ENCODE results near the gene SRP68.

Gene SRP68

GRCh38 chr17:76091526-76092286 is 19.4 kb upstream of the SRP68 start:
- DNase-seq (ENCODE audit: low read depth in 1 of 2, low spot score in 1 of 2) = no peak
- TF ChIP-seq SPI1 (IDR thresholded peaks at IDR 0.05; ENCODE audit: borderline replicate concordance, low read depth) (no peak), REST (IDR thresholded peaks at IDR 0.05; ENCODE audit: insufficient replicate concordance, low read depth) (no peak)
- H3K27ac ChIP-seq (replicated peaks) = no peak overlapping the region
- no peak overlapping the region for H3K4me3 ChIP-seq (replicated peaks; ENCODE audit: insufficient read depth, low read length)
- no peaks in the 10 kb centered on the region for H3K27me3 ChIP-seq (ENCODE audit: insufficient read depth, poor library complexity, severe bottlenecking)

- H3K4me3 ChIP-seq (replicated peaks; ENCODE audit: insufficient read depth, low read length) = no peak overlapping the region
- H3K27me3 ChIP-seq (ENCODE audit: insufficient read depth, poor library complexity, severe bottlenecking) = no peaks in the 10 kb centered on the region
- TF ChIP-seq GABPA (IDR thresholded peaks at IDR 0.05; ENCODE audit: low read depth) = no peak
- TF ChIP-seq SPI1 (IDR thresholded peaks at IDR 0.05; ENCODE audit: borderline replicate concordance, low read depth) = no peak
- H3K27ac ChIP-seq (replicated peaks) = no peak overlapping the region
- DNase-seq (ENCODE audit: low read depth in 1 of 2, low spot score in 1 of 2) = no peak
Measured at GRCh38 chr17:76090517-76091129, 18.3 kb upstream of the SRP68 start.

- TF ChIP-seq CTCF (IDR thresholded peaks at IDR 0.05; ENCODE audit: insufficient read depth, low read length) (no peak), SPI1 (IDR thresholded peaks at IDR 0.05; ENCODE audit: borderline replicate concordance, low read depth) (no peak), POLR2AphosphoS5 (IDR thresholded peaks at IDR 0.05; ENCODE audit: low read depth) (no peak), GABPA (IDR thresholded peaks at IDR 0.05; ENCODE audit: low read depth) (no peak), REST (IDR thresholded peaks at IDR 0.05; ENCODE audit: insufficient replicate concordance, low read depth) (no peak)
- Histone ChIP-seq H3K27me3 (ENCODE audit: insufficient read depth, poor library complexity, severe bottlenecking) (no peaks in the 10 kb centered on the region), H3K27ac (replicated peaks) (no peak overlapping the region), H3K4me3 (replicated peaks; ENCODE audit: insufficient read depth, low read length) (no peak overlapping the region)
- no peak for DNase-seq (ENCODE audit: low read depth in 1 of 2, low spot score in 1 of 2)
Measured at GRCh38 chr17:76089680-76090516, 17.6 kb upstream of the SRP68 start.

- no peak overlapping the region for H3K4me3 ChIP-seq (replicated peaks; ENCODE audit: insufficient read depth, low read length)
- TF ChIP-seq CTCF (IDR thresholded peaks at IDR 0.05; ENCODE audit: insufficient read depth, low read length) = no peak
- no peak for TF ChIP-seq SPI1 (IDR thresholded peaks at IDR 0.05; ENCODE audit: borderline replicate concordance, low read depth)
- TF ChIP-seq GABPA (IDR thresholded peaks at IDR 0.05; ENCODE audit: low read depth) = no peak
- no peak for TF ChIP-seq POLR2AphosphoS5 (IDR thresholded peaks at IDR 0.05; ENCODE audit: low read depth)
- no peak for TF ChIP-seq REST (IDR thresholded peaks at IDR 0.05; ENCODE audit: insufficient replicate concordance, low read depth)
- no peaks in the 10 kb centered on the region for H3K27me3 ChIP-seq (ENCODE audit: insufficient read depth, poor library complexity, severe bottlenecking)
- no peak overlapping the region for H3K27ac ChIP-seq (replicated peaks)
- DNase-seq (ENCODE audit: low read depth in 1 of 2, low spot score in 1 of 2) = no peak
Measured at GRCh38 chr17:76088868-76089576, 16.7 kb upstream of the SRP68 start.
